SIG-M5 (cell line): ENCODE results near the gene SRSF8.
"Not testable (repeated sequence)": the region's sequence is repeated elsewhere in the genome, so short reads cannot be mapped to it uniquely, and the experiment has no call there.

Experiments used
- DNase-seq: peaks from one replicate; lab custom pipeline; 2025; lab: John Stamatoyannopoulos, UW

The SRSF8 gene

GRCh38 chr11:95095858-95096587 lies 29.3 kb downstream of the SRSF8 start:
- DNase-seq = no peak

DNA sequence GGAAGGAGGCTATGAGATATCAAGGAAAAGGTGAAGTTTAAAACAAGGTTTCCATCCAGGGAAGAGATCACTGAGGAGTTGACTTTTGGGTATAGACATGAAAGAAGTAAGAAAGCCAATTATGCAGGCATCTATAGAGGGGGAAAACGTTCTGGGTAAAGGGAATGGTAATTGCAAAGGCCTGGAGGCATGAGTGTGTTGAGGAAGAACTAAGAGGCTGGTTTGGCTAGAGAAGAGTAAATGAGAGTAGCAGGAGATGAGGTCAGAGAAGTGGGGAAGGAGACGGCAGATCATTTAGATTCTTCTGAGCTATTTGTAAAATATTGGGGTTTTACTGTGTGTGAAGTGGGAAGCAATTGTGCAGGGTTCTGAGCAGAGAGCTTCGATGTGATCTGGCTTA lies 30.5 kb downstream of the SRSF8 start:
- DNase-seq = no peak

GRCh38 chr11:95098826-95099225 lies 32.1 kb downstream of the SRSF8 start:
- no peak for DNase-seq

- no peak for DNase-seq
These were observed 33.5 kb downstream of the SRSF8 start for GRCh38 chr11:95100191-95100648.

DNA sequence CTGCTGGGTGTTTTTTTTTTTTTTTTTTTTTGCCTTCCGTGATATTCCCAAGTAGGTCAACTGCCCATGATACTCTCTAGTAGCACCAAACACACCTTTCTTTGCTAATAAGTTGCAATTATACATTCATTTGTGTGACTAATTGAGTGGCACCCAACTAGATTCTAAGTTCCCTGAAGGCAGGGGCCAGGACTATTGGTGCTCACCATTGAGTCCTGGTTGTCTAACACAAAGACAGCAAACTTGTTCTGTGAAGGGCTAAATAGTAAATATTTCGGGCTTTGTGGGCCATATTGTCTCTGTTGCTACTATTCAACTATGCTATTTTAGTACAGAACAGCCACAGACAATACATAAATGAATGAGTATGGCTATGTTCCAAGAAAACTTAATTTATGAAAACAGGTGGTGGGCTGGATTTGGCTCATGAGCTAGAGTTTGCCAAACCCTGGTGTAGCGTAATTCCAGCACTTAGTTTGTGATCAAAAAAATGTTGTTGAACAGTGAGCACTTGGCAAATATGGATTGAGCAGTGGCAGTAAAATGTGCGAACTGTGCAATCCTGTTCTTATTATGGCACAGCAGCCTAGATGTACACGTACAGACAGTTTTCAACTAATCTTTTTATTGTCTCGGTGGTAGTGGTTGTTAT lies 34.3 kb downstream of the SRSF8 start:
- DNase-seq = no peak

DNA sequence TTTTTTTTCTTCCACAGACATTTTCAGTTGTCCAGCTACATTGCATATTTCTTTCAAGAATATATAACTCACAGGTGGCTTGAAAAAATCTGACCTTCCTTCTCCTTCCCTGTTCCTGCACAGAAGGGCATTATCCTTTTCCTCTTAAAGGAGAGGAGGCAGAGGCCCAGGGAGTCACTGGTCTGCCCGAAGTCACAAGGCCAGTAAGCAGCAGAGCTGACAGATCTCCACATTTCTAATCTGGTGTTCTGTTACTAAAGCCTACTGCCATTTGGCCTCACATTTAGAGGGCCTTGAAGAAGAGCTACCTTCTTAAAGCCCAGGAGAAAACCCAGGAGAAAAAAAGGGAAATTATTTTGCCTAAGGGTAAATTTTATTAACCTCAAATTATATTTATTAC lies 35.2 kb downstream of the SRSF8 start:
- DNase-seq = no peak

- DNase-seq = no peak
These were observed 36.0 kb downstream of the SRSF8 start for GRCh38 chr11:95102733-95103132.

- no peak for DNase-seq
These were observed 37.0 kb downstream of the SRSF8 start for GRCh38 chr11:95103701-95104100.

GRCh38 chr11:95104121-95104830 lies 37.6 kb downstream of the SRSF8 start:
- no peak for DNase-seq

DNA sequence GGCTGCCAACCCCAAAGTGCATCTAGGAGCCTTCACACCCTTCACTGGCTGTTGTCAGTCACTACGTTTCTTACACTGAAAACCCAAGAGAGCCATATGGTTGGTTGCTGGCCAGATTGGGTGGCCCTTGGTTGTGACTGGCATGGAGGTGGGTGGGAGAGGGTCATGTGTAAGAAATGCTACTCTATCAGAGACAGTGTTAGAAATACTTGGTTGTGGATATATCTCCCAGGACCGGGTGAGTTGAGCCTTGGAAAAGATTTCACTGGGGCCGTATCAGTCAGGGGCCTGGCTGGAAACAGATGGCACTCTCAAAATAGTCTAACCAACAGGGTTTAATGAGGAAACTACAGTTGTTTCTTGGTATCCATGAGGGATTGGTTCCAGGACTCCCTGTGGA lies 38.1 kb downstream of the SRSF8 start:
- no peak for DNase-seq

DNA sequence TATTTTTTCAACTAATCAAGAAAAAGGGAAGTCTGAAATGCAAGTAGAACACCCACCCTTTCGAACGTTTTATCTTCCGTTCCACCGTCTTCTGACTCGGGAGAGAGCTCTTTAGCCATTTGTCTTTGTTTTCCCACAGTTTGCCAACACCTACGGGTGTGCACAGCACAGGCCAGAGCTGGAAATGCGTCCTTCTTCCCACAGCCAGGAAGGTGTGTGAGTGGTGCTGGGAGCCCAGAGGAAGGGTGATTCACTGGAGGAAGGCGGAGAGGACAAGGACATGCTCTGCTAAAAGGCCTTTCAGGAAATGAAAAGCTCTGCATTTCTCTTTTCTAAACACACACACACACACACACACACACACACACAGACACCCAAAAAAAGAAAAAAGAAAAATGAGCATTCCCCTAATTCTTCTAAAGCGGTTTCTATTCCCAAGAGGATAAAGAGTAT lies 41.5 kb downstream of the SRSF8 start:
- DNase-seq = no peak

DNA sequence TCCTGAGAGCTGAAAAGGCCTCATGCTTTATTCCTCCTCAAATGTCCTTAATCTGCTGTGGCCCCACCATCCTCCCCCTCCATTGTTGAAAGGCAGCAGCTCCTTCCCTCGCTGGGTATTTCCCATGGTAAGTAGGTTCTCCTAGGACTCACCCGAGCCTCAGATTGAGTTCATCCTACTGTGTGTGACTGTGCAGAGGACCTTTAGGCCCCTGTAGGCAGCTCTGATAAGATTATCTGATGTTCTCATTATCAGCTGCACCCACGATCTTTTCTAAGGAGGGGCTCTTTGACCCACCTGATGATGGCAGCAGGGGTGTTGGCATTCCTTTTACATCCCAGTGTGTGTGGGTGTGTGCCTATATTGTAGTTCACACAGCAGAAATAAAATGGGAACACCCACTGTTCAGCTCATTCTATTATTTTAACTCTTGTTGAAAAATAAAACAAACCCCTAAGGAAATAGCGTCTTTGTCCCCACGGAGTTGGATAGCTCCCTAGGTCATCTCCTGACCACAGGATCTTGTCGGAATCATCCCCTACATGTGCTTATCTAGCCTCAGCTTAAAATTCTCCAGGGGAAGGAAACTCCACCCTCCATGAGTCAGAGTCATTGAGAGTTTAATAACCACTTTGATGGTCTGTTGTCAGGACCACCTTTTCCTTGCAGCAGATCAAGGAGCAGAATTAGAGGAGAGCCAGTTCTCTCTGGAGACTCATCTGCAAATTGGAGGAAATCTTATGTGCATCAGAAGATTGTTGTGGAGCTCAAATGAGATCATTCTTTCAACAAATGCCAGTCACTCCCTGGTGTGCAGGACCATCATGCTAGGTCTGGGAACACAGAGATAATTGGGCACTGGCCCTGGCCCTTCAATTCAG lies 42.2 kb downstream of the SRSF8 start:
- DNase-seq = no peak

DNA sequence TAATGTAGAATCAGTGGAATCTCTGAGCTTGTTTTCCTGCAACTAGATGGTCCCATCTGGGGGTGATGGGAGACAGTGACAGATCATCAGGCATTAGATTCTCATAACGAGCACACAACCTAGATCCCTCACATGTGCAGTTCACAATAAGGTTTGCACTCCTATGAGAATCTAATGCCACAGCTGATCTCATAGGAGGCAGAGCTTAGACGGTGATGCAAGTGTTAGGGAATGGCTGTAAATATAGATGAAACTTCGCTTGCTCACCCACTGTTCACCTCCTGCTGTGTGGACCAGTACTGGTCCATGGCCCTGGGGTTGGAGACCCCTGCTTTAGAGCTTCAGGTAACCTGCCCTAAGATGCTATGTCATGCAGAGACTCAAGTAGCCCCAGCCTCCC lies 44.8 kb downstream of the SRSF8 start:
- DNase-seq = not testable (repeated sequence)

DNA sequence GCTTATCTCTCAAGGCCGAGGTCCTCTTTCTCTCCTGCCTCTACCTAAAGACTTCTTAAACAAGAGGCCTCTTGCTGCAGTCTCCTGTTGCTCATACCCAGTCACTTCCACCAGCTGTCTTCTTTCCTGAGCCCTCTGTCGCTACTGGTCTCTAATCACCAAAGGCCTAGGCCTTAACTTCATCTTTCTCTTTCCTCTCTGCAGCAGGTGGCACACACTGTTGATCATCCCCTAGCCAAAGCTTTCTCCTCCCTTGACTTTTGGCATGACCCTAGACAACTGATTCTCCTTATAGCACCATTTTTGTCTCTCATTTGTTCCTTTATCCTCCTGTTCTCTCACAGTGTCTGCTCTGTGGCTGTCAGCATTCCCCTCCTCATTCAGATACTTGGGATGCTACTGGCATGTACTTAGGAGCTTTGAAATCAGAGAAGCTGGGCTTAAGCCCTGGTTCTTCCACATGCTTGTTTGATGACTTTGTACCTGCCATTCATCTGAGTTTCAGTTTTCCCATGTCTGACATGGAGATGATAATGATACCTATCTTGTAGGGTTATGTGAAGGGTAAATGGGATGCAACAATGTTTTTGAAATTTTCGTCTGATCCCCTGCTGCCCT lies 45.3 kb downstream of the SRSF8 start:
- DNase-seq = no peak

- DNase-seq = no peak
These were observed 48.9 kb downstream of the SRSF8 start for GRCh38 chr11:95115597-95115996.

DNA sequence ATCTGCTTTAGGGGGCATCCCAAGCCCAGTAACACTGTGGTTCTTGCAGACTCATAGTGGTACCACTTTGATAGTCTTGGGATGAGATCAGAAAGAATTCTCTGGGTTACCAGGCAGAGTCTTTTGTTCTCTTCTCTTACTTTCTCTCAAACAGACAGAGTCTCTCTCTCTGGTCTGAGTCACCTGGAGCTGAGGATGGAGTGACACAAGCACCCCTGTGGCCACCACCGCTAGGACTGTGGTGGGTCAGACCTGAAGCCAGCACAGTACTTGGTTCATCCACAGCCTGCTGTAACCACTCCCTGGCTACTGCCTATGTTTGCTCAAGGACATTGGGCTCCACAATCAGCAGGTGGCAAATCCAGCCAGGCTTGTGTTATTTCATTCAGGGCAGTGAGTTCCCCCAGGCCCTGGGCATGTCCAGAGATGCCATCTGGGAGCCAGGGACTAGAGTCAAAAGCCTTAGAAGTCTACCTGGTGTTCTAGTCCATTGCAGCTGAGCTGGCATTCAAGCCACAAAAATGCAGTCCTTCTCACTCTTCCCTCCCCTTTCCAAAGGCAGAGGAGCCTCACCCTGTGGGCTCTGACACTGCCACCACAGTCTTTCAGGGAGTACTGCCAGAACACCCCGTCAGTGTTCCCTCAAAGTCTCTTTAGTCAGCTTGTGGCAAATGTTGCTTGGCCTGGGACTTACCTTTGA lies 52.8 kb downstream of the SRSF8 start:
- no peak for DNase-seq
